ENCODE measurements around the gene C10orf71.

The C10orf71 gene

DNA sequence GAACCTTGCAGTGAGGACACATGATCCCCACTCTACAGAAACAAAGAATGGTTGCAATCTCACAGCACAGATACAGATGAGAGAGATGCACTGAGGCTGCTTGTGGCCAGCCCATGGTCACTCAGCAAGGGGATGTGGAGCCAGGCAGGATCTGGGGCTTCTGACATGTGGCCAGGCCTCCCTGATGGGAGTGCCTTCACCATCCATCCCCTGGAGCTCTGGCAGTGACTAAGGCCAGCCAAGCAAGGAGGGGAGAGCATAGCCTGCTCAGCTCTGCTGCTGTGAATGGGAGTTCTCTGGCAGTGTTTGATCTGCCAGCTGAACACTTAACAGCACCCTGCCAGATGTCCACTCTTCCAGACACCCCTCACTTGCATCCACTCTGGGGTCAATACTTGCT is 19.8 kb downstream of the C10orf71 start:
- DNase-seq: no peak

DNA sequence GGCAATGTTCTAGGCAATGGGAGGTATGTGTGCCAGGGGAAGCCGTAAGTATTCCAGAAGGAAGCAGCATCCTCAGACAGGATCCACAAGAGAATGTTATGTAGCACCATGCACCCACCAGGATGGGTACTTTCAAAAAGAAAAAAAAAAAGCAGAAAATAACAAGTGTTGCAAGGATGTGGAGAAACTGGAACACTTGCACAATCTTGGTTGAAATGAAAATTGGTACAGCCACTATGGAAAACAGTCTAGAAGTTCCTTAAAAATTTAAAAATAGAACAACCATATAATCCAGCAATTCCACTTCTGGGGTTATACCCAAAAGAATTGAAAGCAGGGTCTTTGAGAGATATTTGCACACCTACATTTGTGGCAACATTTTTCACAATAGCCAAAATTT is 20.2 kb downstream of the C10orf71 start:
- no peak for DNase-seq

DNA sequence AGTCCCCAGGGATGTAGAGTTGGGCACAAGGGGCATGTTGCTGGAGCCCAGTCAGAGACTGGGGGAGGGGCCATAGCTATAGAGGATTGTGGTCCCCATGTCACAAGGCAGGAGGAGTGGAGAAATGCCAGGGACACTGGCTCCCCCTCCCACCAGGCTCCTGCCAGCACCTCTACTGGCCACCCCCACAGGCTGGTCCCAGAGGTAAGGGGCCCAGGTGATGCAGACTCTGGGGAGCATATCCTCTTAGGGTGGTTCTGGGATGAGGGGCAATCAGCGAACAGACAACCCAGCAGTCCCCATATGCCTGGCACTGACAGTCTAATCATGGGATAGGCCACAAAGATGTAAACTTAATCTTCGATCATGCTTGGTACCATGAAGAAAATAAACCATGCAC is 21.2 kb downstream of the C10orf71 start:
- no peak for DNase-seq

DNA sequence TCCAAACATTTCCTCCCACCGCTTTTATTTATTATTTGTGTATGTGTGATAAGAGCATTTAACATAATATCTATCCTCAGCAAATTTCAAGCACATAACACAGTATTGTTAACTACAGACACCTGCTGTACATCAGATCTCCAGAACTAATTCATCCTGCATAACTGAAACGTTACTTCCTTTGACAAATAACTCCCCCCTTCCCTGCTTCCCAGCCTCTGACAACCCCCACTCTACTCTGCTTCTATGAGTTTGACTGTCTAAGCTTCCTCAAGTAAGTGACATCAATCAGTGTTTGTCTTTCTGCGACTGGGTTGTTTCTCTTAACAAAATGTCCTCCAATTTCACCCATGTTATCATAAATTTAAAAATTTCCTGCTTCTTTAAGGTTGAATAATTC is 22.1 kb downstream of the C10orf71 start:
- no peak for DNase-seq

DNA sequence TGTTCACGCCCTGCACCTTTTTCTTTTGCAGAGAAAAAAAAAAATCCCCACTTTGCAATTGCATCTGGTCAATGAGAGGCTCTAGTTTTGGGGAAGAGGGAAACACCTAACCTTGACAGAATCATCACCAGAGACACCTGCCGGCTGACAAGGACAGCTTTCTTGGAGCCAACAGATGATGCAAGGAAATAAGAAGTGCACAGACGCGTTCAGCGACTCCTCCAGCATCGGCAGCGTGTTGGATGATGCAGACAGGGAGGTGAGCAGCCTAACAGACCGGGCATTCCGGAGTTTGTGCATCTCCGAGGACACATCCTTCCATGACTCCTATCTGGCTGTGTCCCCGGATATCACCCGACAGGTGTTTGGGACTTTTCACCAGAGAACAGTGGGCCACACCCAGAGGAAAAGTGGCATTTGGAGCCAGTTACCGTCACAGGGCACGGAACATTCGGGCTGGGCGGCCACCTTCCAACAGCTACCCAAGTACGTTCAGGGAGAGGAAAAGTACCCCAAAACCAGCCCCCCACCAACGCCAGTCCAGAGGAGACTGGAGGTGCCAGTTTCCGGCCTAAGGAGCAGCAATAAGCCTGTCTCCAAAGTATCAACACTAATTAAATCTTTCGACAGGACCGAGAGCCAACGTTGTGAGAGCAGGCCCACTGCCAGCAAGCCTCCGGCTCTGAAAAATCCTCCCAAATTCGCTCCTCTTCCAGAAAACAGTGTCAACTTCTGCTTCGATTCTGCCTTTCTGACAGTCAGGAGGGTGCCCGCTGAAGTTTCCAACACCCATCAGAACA is 23.6 kb downstream of the C10orf71 start:
- DNase-seq: no peak

DNA sequence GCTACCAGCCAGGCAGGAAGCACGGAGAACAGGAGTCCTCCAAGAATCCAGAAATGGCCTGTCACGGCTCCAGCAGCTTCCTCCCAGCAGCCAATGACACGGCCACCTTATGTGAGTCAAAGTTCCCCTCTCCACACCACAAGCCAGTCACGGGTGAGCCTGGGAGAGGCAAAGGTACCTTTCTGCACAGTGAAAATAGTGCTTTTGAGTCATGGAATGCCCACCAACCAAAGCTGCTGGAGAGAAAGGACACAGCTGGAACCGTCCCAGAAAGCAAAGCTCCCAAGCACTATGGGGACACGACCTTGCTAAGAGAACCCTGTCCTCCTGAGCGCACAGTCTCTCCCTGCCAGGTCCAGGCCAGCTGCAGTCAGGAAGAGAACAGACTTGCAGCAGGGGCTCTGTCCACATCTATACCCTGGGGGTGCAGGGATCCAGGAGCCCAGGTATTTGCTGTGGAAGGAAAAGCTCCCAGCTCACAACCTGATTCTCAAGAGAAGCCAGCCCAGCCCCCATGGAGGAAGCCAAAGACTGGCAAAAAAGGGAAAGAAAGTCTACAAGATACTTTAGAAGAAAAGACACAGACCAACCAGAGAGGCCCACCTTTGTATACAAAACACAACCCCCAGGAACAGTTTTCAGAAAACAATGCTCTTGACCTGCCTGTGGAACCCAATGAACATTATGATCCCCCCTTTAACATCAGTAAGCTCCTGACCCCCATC is 24.4 kb downstream of the C10orf71 start:
- no peak for DNase-seq

DNA sequence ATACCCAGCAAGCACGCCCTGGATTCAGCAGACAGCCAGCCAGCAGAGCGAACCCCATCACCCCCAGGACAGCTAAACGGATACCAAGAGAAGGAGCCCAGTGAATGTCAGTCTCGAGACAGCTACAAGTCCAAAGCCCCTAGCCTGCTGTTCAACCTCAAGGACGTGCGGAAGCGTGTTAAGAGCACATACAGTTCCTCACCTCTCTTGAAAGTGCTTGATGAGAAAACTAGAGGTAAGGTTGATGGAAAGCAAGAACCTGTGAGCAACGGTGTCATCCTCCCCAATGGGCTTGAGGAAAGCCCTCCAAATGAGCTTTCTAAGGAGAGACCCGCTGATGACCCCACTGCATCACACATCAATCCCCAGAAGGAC is 24.9 kb downstream of the C10orf71 start:
- DNase-seq: no peak

DNA sequence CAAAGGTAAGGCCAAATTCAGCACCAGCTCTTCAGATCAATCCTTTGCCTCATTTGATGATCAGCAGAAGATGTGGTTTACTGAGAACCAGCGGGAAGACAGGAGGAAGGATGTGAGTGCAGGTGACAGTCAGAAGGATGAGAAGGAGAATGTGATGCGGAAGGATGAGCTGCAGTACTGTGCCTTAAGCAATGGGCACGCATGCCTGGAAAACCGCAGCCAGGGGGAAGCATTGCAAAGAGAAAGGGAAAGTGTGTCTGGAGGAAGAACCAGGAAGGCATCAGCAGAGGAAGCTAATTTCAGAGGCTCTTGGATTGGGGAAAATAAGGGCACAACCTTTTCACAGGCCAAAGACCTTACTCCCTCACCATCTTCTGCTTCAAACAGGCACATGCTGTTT is 25.7 kb downstream of the C10orf71 start:
- DNase-seq: no peak

DNA sequence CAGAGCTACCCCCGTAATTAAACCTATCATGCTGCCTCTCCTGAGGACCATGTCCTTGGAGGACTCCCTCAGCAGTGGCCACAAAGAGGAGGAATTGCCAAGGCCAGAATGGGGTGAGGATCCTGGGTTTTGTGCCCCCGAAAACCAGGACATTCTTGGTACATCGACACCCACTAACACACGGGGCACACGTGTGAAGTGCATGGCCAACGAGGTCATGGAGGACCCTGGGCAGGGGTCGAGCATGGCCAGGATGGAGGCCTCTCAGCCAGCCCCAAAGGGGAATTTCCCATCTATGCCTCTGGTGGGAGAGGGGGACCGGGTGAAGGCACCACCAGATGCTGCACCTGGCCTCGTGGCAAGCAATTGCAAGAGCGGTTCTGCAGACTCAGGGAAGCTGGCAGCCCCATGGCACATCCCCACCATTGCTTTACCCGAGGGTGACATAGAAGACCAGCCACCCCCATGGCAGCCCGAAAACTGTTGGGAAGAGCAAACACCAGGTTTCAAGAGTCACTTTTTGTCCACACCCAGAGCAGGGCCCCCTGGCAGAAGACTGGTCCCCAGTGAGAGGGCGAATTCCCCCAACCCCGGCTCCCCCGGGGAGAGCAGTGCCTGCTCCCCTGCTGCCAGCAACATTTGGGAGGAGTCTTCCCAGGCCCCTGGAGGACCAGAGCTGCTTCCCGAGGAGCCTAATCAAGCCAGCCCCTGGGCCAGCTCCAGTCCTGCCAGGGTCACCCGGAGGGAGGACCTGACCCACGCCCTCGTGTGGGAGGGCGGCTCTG is 26.4 kb downstream of the C10orf71 start:
- DNase-seq: no peak

DNA sequence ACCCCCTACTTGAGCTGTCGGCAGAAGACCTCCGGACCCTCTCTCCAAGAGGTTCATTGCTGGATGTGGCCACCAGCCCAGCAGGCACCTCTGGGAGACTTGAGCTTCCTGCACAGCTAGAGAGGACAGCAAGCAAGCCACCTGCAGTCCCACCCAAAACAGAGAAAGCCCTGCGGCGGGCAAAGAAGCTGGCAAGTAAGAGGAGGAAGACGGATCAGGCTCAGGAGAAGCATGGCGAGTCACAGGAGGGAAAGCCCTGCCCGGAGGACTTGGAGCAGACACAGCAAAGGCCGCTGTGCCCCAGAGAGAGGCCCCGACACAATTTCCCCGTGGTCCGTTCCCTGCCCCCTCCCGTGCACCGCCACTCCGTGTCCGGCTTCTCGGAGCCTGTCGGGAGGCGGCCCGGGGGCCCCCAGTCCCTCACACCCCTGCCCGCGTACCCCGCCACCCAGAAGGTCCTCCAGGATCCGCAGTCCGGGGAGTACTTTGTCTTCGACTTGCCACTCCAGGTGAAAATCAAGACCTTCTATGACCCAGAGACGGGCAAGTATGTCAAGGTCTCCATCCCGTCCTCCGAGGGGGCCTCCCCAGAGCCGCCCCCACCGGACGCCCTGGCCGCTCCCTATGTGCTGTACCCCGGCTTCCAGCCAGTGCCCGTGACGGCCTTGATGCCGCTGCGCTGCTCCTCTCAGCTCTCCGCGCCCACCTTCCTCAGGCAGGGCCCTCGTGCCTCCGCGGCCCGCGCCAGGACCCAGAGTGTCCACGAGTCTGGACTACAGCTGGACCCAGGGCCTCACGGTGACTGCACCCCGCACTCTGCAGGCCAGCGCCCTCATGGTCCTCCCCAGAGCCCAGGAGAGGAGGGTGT is 27.2 kb downstream of the C10orf71 start:
- DNase-seq: no peak

DNA sequence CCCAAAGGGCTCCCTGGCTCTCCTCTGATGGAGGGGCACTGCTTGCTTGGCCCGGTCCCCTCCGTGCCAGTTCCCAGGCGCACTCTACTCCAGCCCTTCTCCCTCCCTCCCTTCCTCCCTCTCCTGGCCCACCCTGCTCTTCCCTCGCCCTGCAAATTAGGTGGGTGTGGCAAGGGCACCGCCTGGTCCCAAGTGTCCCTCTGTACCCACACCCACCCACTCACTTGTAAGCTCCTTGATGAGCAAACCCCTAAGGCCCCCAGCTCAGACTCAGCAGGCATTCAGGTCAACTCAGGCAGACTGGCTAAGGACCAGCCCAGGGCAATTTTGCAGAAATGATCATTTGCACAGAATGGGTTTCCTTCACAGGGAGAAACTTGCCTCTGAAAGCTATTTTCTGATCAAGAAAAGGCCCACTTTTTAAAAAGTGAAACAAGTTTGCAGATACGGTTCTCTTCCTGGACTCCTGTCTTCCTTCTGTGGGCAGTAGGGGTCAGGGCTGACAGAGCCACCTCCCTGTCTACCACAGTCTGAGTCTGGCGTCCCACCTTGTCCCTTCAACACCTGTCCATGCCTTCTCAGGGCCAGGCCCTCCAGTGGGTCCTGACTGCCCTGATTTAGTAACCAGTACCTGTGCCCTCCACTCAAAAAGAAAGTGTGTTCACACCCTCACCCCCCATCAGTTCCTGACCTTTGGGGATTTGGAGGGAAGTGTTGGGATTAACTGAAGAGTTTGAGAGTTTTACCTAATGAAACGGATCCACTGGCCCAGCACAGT is 28.3 kb downstream of the C10orf71 start:
- no peak for DNase-seq

DNA sequence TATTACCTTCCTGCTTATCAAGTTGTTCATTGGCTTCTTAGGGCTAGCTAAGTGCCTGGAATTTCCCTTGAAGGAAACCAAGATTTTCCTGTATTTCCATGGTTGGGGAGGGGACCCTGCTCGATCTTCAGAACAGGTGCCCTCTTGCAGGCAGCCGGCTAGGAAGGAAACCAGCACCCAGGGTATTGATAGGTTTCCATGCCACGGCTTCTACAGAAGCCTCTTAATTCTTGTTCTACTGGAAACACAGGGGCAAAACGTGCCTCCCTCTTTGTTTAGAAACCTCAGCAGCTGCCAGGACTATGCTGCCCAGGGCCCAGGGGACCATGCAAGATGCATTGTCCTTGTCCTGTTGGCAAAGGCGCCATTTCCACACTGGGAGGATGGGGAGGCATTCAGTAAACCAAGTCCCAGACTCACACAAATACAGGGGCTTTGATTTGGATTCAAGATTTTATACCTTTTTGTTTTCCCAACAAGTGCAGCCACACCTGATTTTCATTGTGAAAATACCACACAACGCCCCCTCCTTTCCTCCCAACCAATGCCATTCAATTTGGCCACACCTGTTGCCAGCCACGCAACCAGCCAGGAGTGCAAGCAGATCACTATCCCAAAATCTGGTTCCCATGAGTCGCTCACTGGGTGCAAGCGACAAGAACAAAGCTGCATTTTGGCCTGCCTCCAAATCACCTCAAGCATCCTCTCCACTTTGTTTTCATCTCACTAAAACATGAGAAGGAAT is 29.6 kb downstream of the C10orf71 start:
- no peak for DNase-seq

DNA sequence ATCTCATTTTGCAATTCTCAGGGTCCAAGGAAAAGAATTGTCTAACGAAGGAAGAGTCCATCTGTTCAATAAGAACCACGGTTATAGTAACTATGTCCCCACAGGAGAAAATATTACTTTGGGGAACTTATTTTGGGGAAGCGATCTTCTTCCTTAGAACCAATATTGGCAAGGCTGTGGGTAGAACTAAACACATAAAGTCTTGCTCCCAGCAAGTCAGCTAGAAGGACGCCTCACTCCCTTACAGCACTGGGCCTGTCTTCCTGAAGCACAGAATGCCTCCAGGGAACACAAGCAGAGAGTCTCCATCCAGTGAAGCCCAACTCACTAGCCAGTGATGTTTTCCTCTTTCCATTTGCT is 30.2 kb downstream of the C10orf71 start:
- DNase-seq: no peak

DNA sequence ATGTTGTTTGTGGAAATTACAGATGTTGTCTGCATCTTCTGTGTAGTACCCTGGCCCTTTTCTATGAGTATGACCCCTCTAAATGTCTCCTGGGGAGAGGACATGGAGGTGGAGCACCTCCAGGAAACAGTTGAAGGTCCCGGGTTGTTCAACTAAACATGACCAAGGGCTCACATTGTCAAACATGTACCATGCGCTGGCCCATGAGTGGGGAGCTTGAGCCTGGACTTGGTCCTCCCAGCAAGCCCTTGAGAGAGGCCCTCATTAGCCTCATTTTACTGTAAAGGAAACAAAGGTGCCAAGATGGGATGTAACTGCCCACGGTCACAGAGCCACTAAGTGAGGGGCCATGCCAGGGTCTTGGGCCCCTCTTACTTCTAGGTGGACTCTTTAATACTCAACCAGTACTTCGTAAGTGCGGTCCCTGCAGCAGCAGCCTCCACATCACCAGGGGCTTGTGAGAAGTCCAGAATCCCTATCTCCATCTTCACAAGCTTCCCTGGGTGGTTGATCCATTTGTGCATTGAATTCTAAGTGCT is 31.2 kb downstream of the C10orf71 start:
- DNase-seq: no peak

DNA sequence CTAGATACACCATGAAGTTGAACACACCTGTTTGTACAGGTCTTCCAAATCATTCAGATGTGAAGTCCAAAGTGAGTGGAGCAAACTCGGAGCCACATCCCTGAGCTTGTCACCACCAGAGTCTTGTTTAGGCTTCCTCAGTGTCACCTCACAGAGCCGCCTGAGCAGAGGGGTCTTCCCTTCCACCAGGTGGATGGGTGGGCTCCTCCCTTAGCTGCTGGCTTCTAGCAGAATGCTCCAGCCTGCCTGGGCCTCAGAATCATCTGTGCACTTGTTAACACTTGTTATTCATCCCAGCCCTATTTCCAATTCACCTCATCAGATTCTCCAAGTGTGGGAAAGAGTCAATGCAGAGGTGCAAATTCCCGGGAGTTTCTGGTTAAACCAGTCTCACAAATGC is 32.5 kb downstream of the C10orf71 start:
- DNase-seq: no peak

DNA sequence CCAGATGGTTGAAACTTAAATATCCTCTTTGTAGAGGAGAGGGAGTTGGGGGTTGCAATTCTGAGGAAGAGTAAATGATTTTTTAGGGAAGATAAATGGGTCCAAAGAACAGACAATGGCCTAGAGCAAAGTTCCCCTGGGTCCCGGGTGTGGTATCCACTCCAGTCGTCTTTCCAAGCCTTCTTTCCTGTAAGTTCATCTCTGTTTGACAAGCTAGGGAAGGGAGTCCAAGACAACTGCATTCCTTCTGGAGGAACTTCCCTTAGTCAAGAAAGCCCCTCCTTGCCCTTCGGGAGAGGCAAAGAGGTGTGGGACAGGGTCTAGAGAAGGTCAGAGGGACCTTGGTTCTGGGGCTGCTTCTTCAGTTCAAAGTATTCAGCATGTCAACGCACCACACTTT is 33.4 kb downstream of the C10orf71 start:
- no peak for DNase-seq

DNA sequence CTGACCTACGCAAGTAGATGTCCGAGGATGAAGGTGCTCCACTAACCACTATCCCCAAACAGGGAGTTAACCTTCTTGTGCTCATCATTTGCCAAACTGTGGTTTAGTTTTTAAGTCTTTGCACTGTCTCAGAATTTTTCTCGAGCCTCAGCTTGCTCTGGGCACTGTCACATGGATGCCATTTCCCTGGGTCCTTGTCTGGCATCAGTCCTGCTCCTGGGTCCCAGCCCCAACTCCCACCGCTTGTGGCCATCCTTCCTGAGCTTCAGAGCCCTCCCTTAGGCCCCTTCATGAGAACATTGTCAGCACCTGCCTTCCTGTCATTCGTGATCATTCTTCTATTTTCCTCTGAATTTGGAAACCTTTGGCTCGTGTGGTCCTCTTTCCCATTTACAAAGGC is 33.8 kb downstream of the C10orf71 start:
- DNase-seq: no peak

DNA sequence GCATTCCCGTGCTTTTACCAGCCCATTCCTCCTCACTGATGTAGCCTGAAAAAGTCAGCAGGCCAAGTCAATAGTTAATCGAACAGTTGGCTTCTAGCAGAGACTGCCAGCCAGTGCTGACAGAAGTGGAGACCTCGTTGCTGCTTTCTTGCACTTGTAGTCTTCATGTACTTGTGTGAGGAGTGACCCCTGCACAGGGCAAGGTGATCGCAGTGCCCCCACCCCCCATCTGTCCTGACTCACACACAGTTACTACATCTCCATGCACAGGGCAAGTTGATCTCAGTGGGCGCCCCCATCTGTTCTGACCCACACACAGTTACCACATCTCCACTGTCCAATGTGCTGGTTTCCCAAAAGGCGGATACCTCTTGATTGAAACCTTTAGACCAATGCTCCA is 34.2 kb downstream of the C10orf71 start:
- DNase-seq: no peak

DNA sequence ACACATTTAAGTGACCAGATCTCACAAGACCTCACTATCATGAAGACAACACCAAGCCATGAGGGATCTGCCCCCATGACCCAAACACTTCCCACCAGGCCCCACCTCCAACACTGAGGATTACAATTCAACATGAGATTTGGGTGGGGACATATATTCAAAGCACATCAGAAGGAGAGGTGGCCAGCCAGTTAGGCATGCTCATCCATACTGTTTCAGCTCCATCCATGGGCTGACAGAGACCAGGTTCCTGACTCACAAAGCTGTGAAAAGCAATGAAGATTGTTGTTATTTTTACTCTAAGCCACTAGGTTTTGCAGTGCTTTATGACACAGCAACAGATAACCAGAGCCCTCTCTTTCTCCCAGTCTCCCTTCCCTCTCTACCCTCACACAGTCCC is 36.0 kb downstream of the C10orf71 start:
- DNase-seq: no peak

DNA sequence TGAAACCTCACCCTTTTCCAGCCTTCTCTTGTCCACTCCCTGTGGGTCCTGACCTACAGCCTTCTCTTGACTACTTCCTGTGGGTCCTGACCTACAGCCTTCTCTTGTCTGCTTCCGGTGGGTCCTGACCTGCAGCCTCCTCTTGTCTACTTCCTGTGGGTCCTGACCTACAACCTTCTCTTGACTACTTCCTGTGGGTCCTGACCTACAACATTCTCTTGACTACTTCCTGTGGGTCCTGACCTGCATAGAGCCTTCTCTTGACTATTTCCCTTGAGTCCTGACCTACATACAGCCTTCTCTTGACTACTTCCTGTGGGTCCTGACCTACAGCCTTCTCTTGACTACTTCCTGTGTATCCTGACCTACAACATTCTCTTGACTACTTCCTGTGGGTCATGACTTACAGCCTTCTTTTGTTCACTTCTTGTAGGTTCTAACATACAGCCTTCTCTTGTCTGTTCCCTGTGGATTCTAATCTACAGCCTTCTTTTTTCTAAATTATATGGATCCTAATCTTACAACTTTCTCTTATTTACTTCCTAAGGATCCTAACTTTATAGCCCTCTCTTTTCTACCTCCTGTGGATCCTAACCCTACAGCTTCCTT is 36.5 kb downstream of the C10orf71 start:
- no peak for DNase-seq

DNA sequence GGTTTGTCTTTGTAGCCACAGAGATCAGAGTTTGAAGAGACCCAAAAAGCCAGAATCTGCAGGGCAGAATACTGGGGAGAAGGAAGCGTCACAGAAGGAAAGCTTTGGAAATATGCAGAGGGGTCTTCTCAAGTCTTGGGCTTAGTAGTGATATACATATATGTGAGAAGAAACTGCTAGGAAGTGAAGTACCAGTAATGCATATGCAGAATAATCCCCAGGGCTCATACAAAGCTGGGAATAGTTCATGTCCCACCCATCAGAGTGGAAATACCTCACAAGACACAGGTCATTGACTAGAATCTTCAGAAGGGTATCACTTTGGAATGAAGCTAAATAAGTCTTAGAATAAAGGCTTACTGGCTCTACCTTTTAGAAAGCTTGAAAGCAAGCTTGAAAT is 39.6 kb downstream of the C10orf71 start:
- no peak for DNase-seq

Data from stimulated activated CD4-positive, alpha-beta T cell treated with anti-CD3 and anti-CD28 coated beads, Interleukin-12 subunit alpha, Interleukin-12 subunit beta, amount 100 ng/mL, for 4 hours (primary cell).